ENCODE data around the gene TUBGCP6. TPM values are rescaled to one million over a fixed set of nuclear protein-coding genes. Genes with fewer than 3 reads are reported as not detected.

Gene TUBGCP6
- total RNA-seq, 1 experiment from 2014 or later, result 38.6 TPM

DNA sequence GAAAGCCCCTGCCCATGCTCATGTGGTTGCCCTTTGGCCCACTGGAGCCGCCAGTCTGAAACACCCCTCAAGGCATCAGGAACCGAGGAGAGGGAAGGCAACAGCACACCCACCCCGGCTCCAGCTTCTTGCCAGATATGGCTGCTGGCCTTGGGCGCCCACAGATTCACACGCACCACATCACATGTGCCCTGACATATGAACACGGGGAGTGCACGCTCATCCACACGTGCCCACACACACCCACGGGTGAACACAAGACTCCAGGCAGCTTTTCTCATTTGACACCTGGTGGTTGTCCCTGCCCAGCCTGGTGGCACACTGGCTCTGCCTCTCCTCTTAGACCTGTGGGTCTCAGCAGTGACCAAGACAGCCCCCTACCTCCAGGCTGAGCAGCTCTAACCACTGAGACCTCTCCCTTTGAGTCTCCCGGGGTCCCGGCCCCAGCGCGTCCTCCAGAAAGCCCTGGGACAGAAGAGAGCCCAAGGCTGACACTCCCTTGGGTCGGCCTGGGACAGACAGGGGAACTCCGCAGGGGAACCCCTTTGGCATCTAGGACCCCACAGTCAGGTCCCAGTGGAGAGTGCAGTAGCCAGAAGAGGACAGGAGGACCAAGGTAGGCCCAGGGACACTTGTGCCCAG is 19.4 kb upstream of the TUBGCP6 start:
- CTCF ChIA-PET, result interaction anchor here (1.1 kb wide), 1 partner anchor 12 kb away, joined by 3 read pairs; no protein-coding TSS in a partner anchor
- no peaks in the 10 kb centered on the region for H4K20me1 ChIP-seq (ENCODE audit: insufficient read depth)

DNA sequence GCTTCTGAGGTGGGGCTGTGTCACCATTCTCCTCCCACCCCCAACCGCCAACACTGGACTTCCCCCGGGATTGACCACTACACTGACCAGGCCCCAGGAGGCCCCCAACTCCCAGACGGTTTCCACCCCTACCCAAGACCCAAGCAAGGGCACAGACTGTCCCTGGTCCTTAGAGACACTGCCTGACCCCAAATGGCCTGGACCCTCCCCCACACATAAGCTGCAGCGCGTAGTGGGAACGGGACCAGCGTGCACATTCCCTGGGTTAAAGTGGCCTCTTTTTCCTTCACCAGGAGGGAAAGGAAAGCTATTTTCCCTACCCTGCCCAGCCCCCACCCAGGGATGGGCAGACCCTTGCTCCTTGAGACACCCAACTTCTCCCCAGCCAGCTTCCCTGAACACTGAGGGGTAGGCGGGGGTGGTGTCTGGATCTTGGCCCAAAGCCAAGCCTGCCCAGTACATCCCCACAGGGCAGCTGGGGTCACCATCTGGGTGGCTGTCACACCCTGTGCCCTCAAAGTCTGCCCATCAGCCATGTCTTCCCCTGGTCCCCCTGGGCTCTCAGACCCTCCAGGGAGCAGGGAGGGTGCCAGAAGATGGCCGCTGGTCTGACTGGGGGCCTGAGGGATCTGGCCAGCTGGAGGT is 18.3 kb upstream of the TUBGCP6 start:
- Histone ChIP-seq H4K20me1 (ENCODE audit: insufficient read depth) (no peaks in the 10 kb centered on the region), H3K4me3 (replicated peaks in 1 of 2; ENCODE audit: low read depth in 1 of 2, low read length in 2 of 2) (peak overlapping the region in 1 of 2 experiments; percentile 90; a peak in 2 of 4 replicates), H3K36me3 (ENCODE audit: control insufficient read depth in 1 of 2, insufficient read depth in 2 of 2, low read length in 2 of 2) (no peaks in the 10 kb centered on the region; a peak in 1 of 4 replicates), H3K4me2 (ENCODE audit: low read length) (peak overlapping the region; percentile 95), H3K27ac (ENCODE audit: low read depth, low read length) (peak overlapping the region; percentile 83), H3K9me3 (ENCODE audit: control insufficient read depth in 1 of 2, insufficient read depth in 1 of 2, low read depth in 1 of 2, low read length in 2 of 2) (no peaks in the 10 kb centered on the region), H3K9me2 (ENCODE audit: insufficient read depth) (no peaks in the 10 kb centered on the region), H2AFZ (ENCODE audit: low read depth, low read length, poor library complexity, severe bottlenecking) (no peak overlapping the region), H3K79me2 (ENCODE audit: insufficient read depth, low read length) (peaks cover 28% of the 10 kb centered on the region), H3K9ac (ENCODE audit: low read length) (peak overlapping the region; percentile 94), H3K27me3 (ENCODE audit: insufficient read depth, low read length) (no peaks in the 10 kb centered on the region), H3K4me1 (ENCODE audit: control insufficient read depth in 1 of 2, insufficient read depth in 2 of 2, low read length in 2 of 2) (peaks cover 20 to 32% of the 10 kb centered on the region in 2 experiments)
- ATAC-seq (no peak), DNase-seq (ENCODE audit: low read depth, low spot score) (no peak)
- POLR2A ChIA-PET, result interaction anchor here (0.6 to 1.2 kb wide), 3 partner anchors 8 to 86 kb away, joined by 3 to 4 read pairs (median 4); no protein-coding TSS in a partner anchor
- intact Hi-C loops (cut with micrococcal nuclease), result no loop called here
- BruUV-seq (replicated peaks), result no TSS peak
- RAD21 ChIA-PET (ENCODE audit: low non-redundant PET in 1 of 2, low total read pairs in 2 of 2, uncharacterized antibody in 2 of 2, unreplicated experiment in 2 of 2), result interaction anchor here in 1 of 2 experiments (1.5 kb wide), 1 partner anchor 79 kb away, joined by 4 read pairs; no protein-coding TSS in a partner anchor
- no peak for TF ChIP-seq POLR2A (IDR thresholded peaks at IDR 0.05; ENCODE audit: borderline replicate concordance, extremely low read depth, insufficient read depth, insufficient read length)
- TF ChIP-seq ZFX (IDR thresholded peaks at IDR 0.05), result no peak
- CTCF ChIA-PET, result interaction anchor here (0.8 to 1.4 kb wide), 3 partner anchors 11 to 79 kb away, joined by 3 to 7 read pairs (median 4); partner anchors contain the start of gene HDAC10

More for the DNA sequence above, 19.4 kb upstream of the TUBGCP6 start:
- Histone ChIP-seq H2AFZ (ENCODE audit: low read depth, low read length, poor library complexity, severe bottlenecking) (no peak overlapping the region), H3K4me2 (ENCODE audit: low read length) (no peak overlapping the region), H3K27me3 (ENCODE audit: insufficient read depth, low read length) (no peaks in the 10 kb centered on the region), H3K27ac (ENCODE audit: low read depth, low read length) (peak overlapping the region; percentile 26; the same call in 1 of the 2 replicates), H3K9ac (ENCODE audit: low read length) (no peak overlapping the region), H3K4me1 (ENCODE audit: control insufficient read depth in 1 of 2, insufficient read depth in 2 of 2, low read length in 2 of 2) (peaks cover 31 to 39% of the 10 kb centered on the region in 2 experiments), H3K79me2 (ENCODE audit: insufficient read depth, low read length) (peaks cover 17% of the 10 kb centered on the region), H3K4me3 (replicated peaks in 1 of 2; ENCODE audit: low read depth in 1 of 2, low read length in 2 of 2) (no peak overlapping the region), H3K9me2 (ENCODE audit: insufficient read depth) (no peaks in the 10 kb centered on the region), H3K36me3 (ENCODE audit: control insufficient read depth in 1 of 2, insufficient read depth in 2 of 2, low read length in 2 of 2) (no peaks in the 10 kb centered on the region), H3K9me3 (ENCODE audit: control insufficient read depth in 1 of 2, insufficient read depth in 1 of 2, low read depth in 1 of 2, low read length in 2 of 2) (no peaks in the 10 kb centered on the region)
- ChIA-PET RAD21 (ENCODE audit: low non-redundant PET in 1 of 2, low total read pairs in 2 of 2, uncharacterized antibody in 2 of 2, unreplicated experiment in 2 of 2) (no interaction called here), POLR2A (no interaction called here)
- TF ChIP-seq ELF1 (IDR thresholded peaks at IDR 0.05; ENCODE audit: borderline replicate concordance, low read depth) (no peak), RAD21 (IDR thresholded peaks at IDR 0.05; ENCODE audit: low read depth) (no peak), TCF7L2 (IDR thresholded peaks at IDR 0.05; ENCODE audit: borderline replicate concordance, extremely low read depth, insufficient read depth, insufficient read length) (no peak), ZFX (IDR thresholded peaks at IDR 0.05) (no peak), POLR2AphosphoS5 (IDR thresholded peaks at IDR 0.05; ENCODE audit: low read depth, low read length) (no peak)
- no peak for ATAC-seq
- intact Hi-C loops (cut with micrococcal nuclease), result no loop called here
- no TSS peak for BruUV-seq (replicated peaks)
- DNase-seq (ENCODE audit: low read depth, low spot score), result no peak

All from HCT116 (cell line).